Suprapubic skin (tissue), 4 donors: ENCODE data around the gene PPP2R3A. TPM values are rescaled to one million over a fixed set of nuclear protein-coding genes. Genes with fewer than 3 reads are reported as not detected.

ENCODE experiments used
- DNase-seq, 2 donors: peaks; one replicate each; pipeline ENCODE4 v3.0.0-alpha.2; 2019; ENCODE audit warnings: low spot score in 2 of 2
- H3K27ac ChIP-seq: fragments of 200-600 bp; sonication (generic); one replicate; pipeline ENCODE4 v1.5.1; 2019
- H3K27me3 ChIP-seq: fragments of 200-600 bp; sonication (generic); one replicate; pipeline ENCODE4 v1.5.1; 2019
- H3K36me3 ChIP-seq: fragments of 200-600 bp; sonication (generic); one replicate; pipeline ENCODE4 v1.5.1; 2019
- H3K4me1 ChIP-seq: fragments of 200-600 bp; sonication (generic); one replicate; pipeline ENCODE4 v1.5.1; 2019
- H3K4me3 ChIP-seq: fragments of 200-600 bp; sonication (generic); one replicate; pipeline ENCODE4 v1.5.1; 2019; ENCODE audit warnings: mild to moderate bottlenecking
- H3K9me3 ChIP-seq: fragments of 200-600 bp; sonication (generic); one replicate; pipeline ENCODE4 v1.5.1; 2019
- EP300 ChIP-seq: sonication (generic); formaldehyde crosslinking; IDR thresholded peaks from one replicate; pipeline ENCODE4 v1.6.1; 2017; ENCODE audit warnings: antibody characterized with exemption
- POLR2A ChIP-seq, 2 donors: fragments of 450-650 bp; IDR thresholded peaks; one replicate each; pipeline ENCODE4 v1.6.1; 2017; ENCODE audit warnings: antibody characterized with exemption in 2 of 2, mild to moderate bottlenecking in 2 of 2, moderate library complexity in 2 of 2
- POLR2AphosphoS5 ChIP-seq, 3 donors: sonication (generic); formaldehyde crosslinking; IDR thresholded peaks; one replicate each; pipeline ENCODE4 v1.6.1; 2017; ENCODE audit warnings: antibody characterized with exemption in 3 of 3
- WGBS: methylation state at CpG from one replicate; pipeline ENCODE4 v1.1.5; 2018; 5-methylcytosine and 5-hydroxymethylcytosine counted together
- total RNA-seq, 4 donors: library from RNA; depleted of rRNA; stranded (reverse); fragments of >200 nt; gene quantifications; one replicate each; pipeline ENCODE4 v1.1.0, GENCODE V29; 2016
- TF ChIP-seq, protein P1 (sequence below), 2 donors: fragments of 200-600 bp in 1 of 2; fragments of 450-650 bp in 1 of 2; sonication (generic) in 1 of 2; IDR thresholded peaks; one replicate each; pipeline ENCODE4 v1.5.1; 2016 to 2019; ENCODE audit warnings: antibody characterized with exemption in 2 of 2, mild to moderate bottlenecking in 1 of 2, moderate library complexity in 1 of 2

The PPP2R3A gene
- total RNA-seq, 4 donors from 2014 or later = 51.2 to 71.7 (median 52.9) TPM

DNA sequence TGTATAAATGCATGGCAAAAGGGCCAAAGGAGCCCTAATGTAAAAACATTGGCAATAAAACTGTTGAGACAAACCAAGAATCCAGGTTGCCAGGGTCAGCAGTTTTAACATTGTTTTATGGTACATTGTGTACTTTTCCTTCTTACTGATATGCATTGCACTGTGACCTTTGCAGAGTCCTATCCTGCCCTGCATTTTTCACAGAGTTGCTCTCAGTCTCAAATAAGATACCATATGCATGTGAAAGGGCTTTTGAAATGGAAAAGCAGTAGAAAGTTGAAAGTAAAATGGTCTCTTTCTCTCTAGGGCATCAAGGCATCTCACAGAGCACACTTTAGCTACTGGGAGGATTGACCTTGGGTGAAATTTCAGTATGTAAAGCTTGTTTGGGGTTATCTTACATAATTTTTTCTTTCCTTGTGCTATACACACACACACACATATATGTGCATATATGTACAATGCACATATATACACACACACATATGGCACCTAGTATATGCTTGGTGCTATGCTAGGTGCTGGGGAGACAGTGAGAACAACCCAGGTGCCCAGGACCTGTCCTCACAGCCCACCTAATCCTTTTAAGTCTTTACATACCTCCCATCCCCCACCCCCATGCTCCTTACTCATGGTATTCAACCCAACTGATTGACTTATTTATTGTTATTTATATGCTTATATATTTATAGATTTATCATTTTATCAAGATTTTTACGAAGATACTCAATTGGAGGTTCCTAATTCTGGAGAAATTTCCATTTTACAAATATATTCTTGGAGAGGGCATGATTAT is 1.2 kb upstream of the PPP2R3A start:
- 79% methylated on average over 1 of the region's 1 CpG for WGBS
- Histone ChIP-seq H3K27ac (no peak overlapping the region), H3K27me3 (no peaks in the 10 kb centered on the region), H3K4me1 (peaks cover 32% of the 10 kb centered on the region), H3K9me3 (peaks cover 3% of the 10 kb centered on the region), H3K36me3 (no peaks in the 10 kb centered on the region), H3K4me3 (no peak overlapping the region)
- TF ChIP-seq POLR2AphosphoS5 (IDR thresholded peaks at IDR 0.05) (no peak), EP300 (no peak), POLR2A (IDR thresholded peaks at IDR 0.05) (no peak)
- TF ChIP-seq, protein P1, sequence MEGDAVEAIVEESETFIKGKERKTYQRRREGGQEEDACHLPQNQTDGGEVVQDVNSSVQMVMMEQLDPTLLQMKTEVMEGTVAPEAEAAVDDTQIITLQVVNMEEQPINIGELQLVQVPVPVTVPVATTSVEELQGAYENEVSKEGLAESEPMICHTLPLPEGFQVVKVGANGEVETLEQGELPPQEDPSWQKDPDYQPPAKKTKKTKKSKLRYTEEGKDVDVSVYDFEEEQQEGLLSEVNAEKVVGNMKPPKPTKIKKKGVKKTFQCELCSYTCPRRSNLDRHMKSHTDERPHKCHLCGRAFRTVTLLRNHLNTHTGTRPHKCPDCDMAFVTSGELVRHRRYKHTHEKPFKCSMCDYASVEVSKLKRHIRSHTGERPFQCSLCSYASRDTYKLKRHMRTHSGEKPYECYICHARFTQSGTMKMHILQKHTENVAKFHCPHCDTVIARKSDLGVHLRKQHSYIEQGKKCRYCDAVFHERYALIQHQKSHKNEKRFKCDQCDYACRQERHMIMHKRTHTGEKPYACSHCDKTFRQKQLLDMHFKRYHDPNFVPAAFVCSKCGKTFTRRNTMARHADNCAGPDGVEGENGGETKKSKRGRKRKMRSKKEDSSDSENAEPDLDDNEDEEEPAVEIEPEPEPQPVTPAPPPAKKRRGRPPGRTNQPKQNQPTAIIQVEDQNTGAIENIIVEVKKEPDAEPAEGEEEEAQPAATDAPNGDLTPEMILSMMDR (IDR thresholded peaks at IDR 0.05) = no peak
- DNase-seq = no peak

DNA sequence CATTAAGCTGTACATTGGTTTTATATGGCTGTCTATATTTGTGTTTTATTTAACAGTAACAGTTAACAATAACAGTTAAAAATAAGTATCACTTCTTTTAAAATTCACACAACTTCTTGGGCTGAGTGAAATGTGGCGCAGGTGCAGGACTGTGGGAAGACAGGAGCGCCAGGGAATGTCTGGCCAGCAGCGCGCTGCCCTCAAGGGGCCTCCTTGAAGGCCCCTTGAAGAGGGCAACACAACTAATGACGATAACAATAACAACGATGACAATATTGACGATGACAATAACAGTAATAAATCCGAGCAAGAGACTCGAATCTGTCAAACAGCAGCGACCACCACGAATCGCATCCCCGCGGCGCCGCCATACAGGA is 411 bp upstream of the PPP2R3A start:
- no peak for TF ChIP-seq POLR2A (IDR thresholded peaks at IDR 0.05)
- TF ChIP-seq, protein P1 (IDR thresholded peaks at IDR 0.05) = no peak
- no peak for TF ChIP-seq POLR2AphosphoS5 (IDR thresholded peaks at IDR 0.05)
- DNase-seq = no peak
- H3K9me3 ChIP-seq = no peaks in the 10 kb centered on the region
- WGBS = 10% methylated on average over 13 of the region's 16 CpGs
- H3K36me3 ChIP-seq = no peaks in the 10 kb centered on the region
- H3K27me3 ChIP-seq = no peaks in the 10 kb centered on the region
- peaks cover 32% of the 10 kb centered on the region for H3K4me1 ChIP-seq
- H3K27ac ChIP-seq = peak overlapping the region; percentile 97
- H3K4me3 ChIP-seq = peak overlapping the region; percentile 98

DNA sequence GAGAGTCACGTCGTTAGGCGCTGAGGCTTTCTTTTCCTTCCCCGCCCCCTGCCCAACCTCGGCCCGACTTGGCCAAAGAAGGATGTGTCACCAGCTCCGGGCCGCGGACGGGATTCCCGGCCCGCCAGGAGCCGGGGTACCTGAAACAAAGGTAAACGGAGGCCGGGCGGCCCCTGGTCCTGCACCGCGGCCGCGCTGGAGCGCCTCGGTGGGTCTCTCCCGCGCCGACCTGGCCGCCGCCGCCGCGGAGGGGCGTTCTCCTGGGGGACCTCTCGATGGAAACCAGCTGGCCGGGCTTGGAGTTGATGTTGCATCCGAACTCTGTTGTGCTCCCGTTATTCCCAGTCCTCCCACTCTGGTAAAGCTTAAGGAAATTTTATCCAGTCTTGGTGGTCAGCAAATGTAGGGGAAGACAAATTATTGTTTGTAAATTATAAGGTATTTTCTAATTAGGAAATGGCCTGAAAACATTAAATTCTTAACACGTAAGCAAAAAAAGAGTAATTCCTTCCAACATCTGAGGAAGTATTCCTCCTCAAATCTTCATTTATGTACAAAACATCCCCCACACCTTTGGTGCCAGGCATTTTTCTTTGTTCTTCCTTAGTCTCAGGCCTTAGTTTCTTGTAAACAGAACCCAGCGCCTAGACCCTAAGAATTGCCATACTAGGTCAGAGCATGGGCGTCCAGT is 888 bp downstream of the PPP2R3A start:
- peak overlapping the region; percentile 97 for H3K27ac ChIP-seq
- 3% methylated on average over 32 of the region's 38 CpGs for WGBS
- H3K4me1 ChIP-seq = peaks cover 39% of the 10 kb centered on the region
- no peak for TF ChIP-seq POLR2A (IDR thresholded peaks at IDR 0.05)
- TF ChIP-seq, protein P1 (IDR thresholded peaks at IDR 0.05) = no peak
- no peak for TF ChIP-seq EP300
- no peak for TF ChIP-seq POLR2AphosphoS5 (IDR thresholded peaks at IDR 0.05)
- no peaks in the 10 kb centered on the region for H3K27me3 ChIP-seq
- no peaks in the 10 kb centered on the region for H3K36me3 ChIP-seq
- DNase-seq = no peak
- H3K4me3 ChIP-seq = peak overlapping the region; percentile 98
- no peaks in the 10 kb centered on the region for H3K9me3 ChIP-seq

- no peaks in the 10 kb centered on the region for H3K9me3 ChIP-seq
- peak overlapping the region; percentile 98 for H3K4me3 ChIP-seq
- WGBS = 47% methylated on average over 2 of the region's 2 CpGs
- no peak for DNase-seq
- TF ChIP-seq, protein P1 (IDR thresholded peaks at IDR 0.05) = no peak
- TF ChIP-seq POLR2A (IDR thresholded peaks at IDR 0.05) (no peak), POLR2AphosphoS5 (IDR thresholded peaks at IDR 0.05) (no peak), EP300 (no peak)
- H3K27me3 ChIP-seq = no peaks in the 10 kb centered on the region
- H3K4me1 ChIP-seq = peaks cover 39% of the 10 kb centered on the region
- peak overlapping the region; percentile 97 for H3K27ac ChIP-seq
- H3K36me3 ChIP-seq = no peaks in the 10 kb centered on the region
Measured at GRCh38 chr3:135966962-135967274, 1.4 kb downstream of the PPP2R3A start.

- DNase-seq = no peak
- Histone ChIP-seq H3K36me3 (no peaks in the 10 kb centered on the region), H3K27me3 (no peaks in the 10 kb centered on the region), H3K27ac (peak overlapping the region; percentile 30), H3K4me3 (no peak overlapping the region), H3K4me1 (peaks cover 39% of the 10 kb centered on the region), H3K9me3 (no peaks in the 10 kb centered on the region)
- 70% methylated on average over 4 of the region's 4 CpGs for WGBS
- no peak for TF ChIP-seq POLR2A (IDR thresholded peaks at IDR 0.05)
- TF ChIP-seq, protein P1 (IDR thresholded peaks at IDR 0.05) = no peak
- TF ChIP-seq EP300 = no peak
- no peak for TF ChIP-seq POLR2AphosphoS5 (IDR thresholded peaks at IDR 0.05)
Measured at GRCh38 chr3:135967867-135968266, 2.3 kb downstream of the PPP2R3A start.
